ENCODE data around the gene BIVM. TPM values are rescaled to one million over a fixed set of nuclear protein-coding genes. Genes with fewer than 3 reads are reported as not detected.

Gene BIVM
- total RNA-seq, 1 experiment from 2014 or later: 14.9 TPM

GRCh38 chr13:102815788-102816187 lies 16.9 kb downstream of the BIVM start:
- Mint-ChIP-seq H3K4me1 (ENCODE audit: low read depth, unreplicated experiment) (peaks cover 16% of the 10 kb centered on the region), H3K4me3 (ENCODE audit: unreplicated experiment) (no peak overlapping the region), H3K27me3 (ENCODE audit: insufficient read depth, unreplicated experiment) (no peaks in the 10 kb centered on the region), H3K27ac (ENCODE audit: unreplicated experiment) (no peak overlapping the region), H3K36me3 (ENCODE audit: insufficient read depth, unreplicated experiment) (no peaks in the 10 kb centered on the region), H3K9me3 (ENCODE audit: unreplicated experiment) (no peaks in the 10 kb centered on the region)
- no peak for DNase-seq
- intact Hi-C loops (cut with micrococcal nuclease; ENCODE audit: unreplicated experiment): no loop called here
- Histone ChIP-seq H3K4me1 (peaks cover 23% of the 10 kb centered on the region), H3K9me3 (no peaks in the 10 kb centered on the region), H3K36me3 (ENCODE audit: control insufficient read depth, insufficient read depth, low read length) (no peaks in the 10 kb centered on the region), H3K4me3 (ENCODE audit: low read depth, low read length) (no peak overlapping the region), H3K27me3 (replicated peaks; ENCODE audit: control insufficient read depth, insufficient read depth, low read length) (no peaks in the 10 kb centered on the region)
- TF ChIP-seq, protein P1, sequence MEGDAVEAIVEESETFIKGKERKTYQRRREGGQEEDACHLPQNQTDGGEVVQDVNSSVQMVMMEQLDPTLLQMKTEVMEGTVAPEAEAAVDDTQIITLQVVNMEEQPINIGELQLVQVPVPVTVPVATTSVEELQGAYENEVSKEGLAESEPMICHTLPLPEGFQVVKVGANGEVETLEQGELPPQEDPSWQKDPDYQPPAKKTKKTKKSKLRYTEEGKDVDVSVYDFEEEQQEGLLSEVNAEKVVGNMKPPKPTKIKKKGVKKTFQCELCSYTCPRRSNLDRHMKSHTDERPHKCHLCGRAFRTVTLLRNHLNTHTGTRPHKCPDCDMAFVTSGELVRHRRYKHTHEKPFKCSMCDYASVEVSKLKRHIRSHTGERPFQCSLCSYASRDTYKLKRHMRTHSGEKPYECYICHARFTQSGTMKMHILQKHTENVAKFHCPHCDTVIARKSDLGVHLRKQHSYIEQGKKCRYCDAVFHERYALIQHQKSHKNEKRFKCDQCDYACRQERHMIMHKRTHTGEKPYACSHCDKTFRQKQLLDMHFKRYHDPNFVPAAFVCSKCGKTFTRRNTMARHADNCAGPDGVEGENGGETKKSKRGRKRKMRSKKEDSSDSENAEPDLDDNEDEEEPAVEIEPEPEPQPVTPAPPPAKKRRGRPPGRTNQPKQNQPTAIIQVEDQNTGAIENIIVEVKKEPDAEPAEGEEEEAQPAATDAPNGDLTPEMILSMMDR (IDR thresholded peaks at IDR 0.05; ENCODE audit: insufficient read depth in 1 of 2, low read depth in 1 of 2, low read length in 1 of 2, severe bottlenecking in 1 of 2, unreplicated experiment in 1 of 2): no peak
- ChIA-PET POLR2A (no interaction called here), CTCF (no interaction called here)
- no TSS peak for BruUV-seq (replicated peaks)

GRCh38 chr13:102816708-102817107 lies 17.8 kb downstream of the BIVM start:
- ChIA-PET CTCF (no interaction called here), POLR2A (no interaction called here)
- H3K27me3 Mint-ChIP-seq (ENCODE audit: insufficient read depth, unreplicated experiment): no peaks in the 10 kb centered on the region
- H3K4me3 Mint-ChIP-seq (ENCODE audit: unreplicated experiment): no peak overlapping the region
- intact Hi-C loops (cut with micrococcal nuclease; ENCODE audit: unreplicated experiment): no loop called here
- TF ChIP-seq, protein P1 (IDR thresholded peaks at IDR 0.05; ENCODE audit: insufficient read depth in 1 of 2, low read depth in 1 of 2, low read length in 1 of 2, severe bottlenecking in 1 of 2, unreplicated experiment in 1 of 2): no peak
- Histone ChIP-seq H3K9me3 (no peaks in the 10 kb centered on the region), H3K4me3 (ENCODE audit: low read depth, low read length) (no peak overlapping the region), H3K27me3 (replicated peaks; ENCODE audit: control insufficient read depth, insufficient read depth, low read length) (no peaks in the 10 kb centered on the region), H3K4me1 (peaks cover 23% of the 10 kb centered on the region), H3K36me3 (ENCODE audit: control insufficient read depth, insufficient read depth, low read length) (no peaks in the 10 kb centered on the region)
- H3K27ac Mint-ChIP-seq (ENCODE audit: unreplicated experiment): no peak overlapping the region
- no peaks in the 10 kb centered on the region for H3K9me3 Mint-ChIP-seq (ENCODE audit: unreplicated experiment)
- BruUV-seq (replicated peaks): no TSS peak
- H3K4me1 Mint-ChIP-seq (ENCODE audit: low read depth, unreplicated experiment): peaks cover 16% of the 10 kb centered on the region
- DNase-seq: no peak
- H3K36me3 Mint-ChIP-seq (ENCODE audit: insufficient read depth, unreplicated experiment): no peaks in the 10 kb centered on the region

DNA sequence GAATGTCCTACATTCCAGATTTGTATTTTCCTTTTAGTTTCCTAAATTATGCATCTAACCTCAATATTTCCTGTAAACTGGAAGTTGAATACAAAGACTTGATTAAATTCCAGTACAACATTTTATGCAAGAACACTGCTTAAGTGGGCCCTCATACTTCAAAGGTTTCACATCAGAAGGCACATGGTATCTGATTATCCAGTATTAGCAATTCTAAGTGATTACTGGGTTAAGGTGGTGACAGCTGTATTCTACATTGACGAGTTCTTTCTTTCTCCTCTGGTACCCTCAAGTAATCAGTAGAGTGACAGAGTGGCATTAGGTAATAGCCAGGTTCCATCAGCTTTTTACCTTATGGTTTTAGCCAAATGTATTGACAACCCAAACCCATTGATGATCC lies 18.3 kb downstream of the BIVM start:
- CTCF ChIA-PET: no interaction called here
- Mint-ChIP-seq H3K36me3 (ENCODE audit: insufficient read depth, unreplicated experiment) (no peaks in the 10 kb centered on the region), H3K4me3 (ENCODE audit: unreplicated experiment) (no peak overlapping the region), H3K27me3 (ENCODE audit: insufficient read depth, unreplicated experiment) (no peaks in the 10 kb centered on the region), H3K27ac (ENCODE audit: unreplicated experiment) (no peak overlapping the region), H3K9me3 (ENCODE audit: unreplicated experiment) (no peaks in the 10 kb centered on the region), H3K4me1 (ENCODE audit: low read depth, unreplicated experiment) (peaks cover 16% of the 10 kb centered on the region)
- H3K27me3 ChIP-seq (replicated peaks; ENCODE audit: control insufficient read depth, insufficient read depth, low read length): no peaks in the 10 kb centered on the region
- TF ChIP-seq, protein P1 (IDR thresholded peaks at IDR 0.05; ENCODE audit: insufficient read depth in 1 of 2, low read depth in 1 of 2, low read length in 1 of 2, severe bottlenecking in 1 of 2, unreplicated experiment in 1 of 2): no peak
- no peak for DNase-seq
- no peaks in the 10 kb centered on the region for H3K36me3 ChIP-seq (ENCODE audit: control insufficient read depth, insufficient read depth, low read length)
- no peak overlapping the region for H3K4me3 ChIP-seq (ENCODE audit: low read depth, low read length)
- H3K4me1 ChIP-seq: peaks cover 23% of the 10 kb centered on the region
- H3K9me3 ChIP-seq: no peaks in the 10 kb centered on the region
- no TSS peak for BruUV-seq (replicated peaks)
- POLR2A ChIA-PET: no interaction called here
- intact Hi-C loops (cut with micrococcal nuclease; ENCODE audit: unreplicated experiment): no loop called here
